GM06990 (cell line): ENCODE results near the gene TNPO3.
"Not testable (repeated sequence)": the region's sequence is repeated elsewhere in the genome, so short reads cannot be mapped to it uniquely, and the experiment has no call there.

Experiments
- DNase-seq: peaks from one replicate; pipeline ENCODE4 v3.0.0-alpha.2; 2011; ENCODE audit not compliant: insufficient read length; ENCODE audit errors: extremely low read depth
- H3K27me3 ChIP-seq: replicated peaks from 2 replicates; pipeline ENCODE4 v1.6.0; 2011; ENCODE audit warnings: low read length; ENCODE audit not compliant: control insufficient read depth, insufficient read depth
- H3K36me3 ChIP-seq: 2 replicates; pipeline ENCODE4 v1.5.1; 2011; ENCODE audit warnings: low read length; ENCODE audit not compliant: control insufficient read depth, insufficient read depth
- H3K4me3 ChIP-seq: replicated peaks from 2 replicates; pipeline ENCODE4 v1.5.1; 2011; ENCODE audit warnings: low read depth, mild to moderate bottlenecking, control low read depth, low read length
- TF ChIP-seq, protein P1 (sequence below): IDR thresholded peaks from 2 replicates; pipeline ENCODE4 v1.5.1; 2011; ENCODE audit warnings: low read length, control low read depth, mild to moderate bottlenecking, inconsistent platforms; ENCODE audit not compliant: insufficient read depth, poor library complexity, severe bottlenecking

TNPO3 gene

DNA sequence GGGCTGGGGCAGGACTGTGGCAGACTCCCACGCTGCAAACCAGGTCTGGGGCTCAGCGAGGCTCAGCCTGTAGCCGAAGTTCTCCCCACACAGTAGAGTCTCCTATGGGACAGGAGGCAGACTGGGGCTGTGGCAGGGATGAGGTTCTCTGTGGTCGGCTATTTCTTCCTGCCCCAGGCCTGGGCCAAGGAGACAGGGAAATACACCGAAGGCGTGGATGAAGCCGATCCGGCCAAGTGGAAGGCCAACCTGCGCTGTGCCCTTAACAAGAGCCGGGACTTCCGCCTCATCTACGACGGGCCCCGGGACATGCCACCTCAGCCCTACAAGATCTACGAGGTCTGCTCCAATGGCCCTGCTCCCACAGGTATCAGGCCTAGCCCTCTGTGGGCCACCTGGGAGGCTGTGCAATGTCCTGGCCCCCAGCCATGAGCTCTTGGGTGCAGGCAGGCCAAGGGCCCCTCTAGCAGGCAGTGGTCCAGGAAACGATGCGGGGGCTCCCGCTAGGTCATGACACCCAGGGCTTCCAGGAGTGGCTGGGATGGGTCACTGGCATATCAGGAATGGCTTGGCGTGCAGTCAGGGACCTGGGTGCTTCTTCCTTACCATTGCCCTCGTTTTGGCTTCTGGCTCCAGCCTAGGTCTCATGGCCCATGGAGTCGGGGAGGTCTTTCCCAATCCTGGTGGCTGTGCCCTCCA lies 109.1 kb downstream of the TNPO3 start:
- TF ChIP-seq, protein P1, sequence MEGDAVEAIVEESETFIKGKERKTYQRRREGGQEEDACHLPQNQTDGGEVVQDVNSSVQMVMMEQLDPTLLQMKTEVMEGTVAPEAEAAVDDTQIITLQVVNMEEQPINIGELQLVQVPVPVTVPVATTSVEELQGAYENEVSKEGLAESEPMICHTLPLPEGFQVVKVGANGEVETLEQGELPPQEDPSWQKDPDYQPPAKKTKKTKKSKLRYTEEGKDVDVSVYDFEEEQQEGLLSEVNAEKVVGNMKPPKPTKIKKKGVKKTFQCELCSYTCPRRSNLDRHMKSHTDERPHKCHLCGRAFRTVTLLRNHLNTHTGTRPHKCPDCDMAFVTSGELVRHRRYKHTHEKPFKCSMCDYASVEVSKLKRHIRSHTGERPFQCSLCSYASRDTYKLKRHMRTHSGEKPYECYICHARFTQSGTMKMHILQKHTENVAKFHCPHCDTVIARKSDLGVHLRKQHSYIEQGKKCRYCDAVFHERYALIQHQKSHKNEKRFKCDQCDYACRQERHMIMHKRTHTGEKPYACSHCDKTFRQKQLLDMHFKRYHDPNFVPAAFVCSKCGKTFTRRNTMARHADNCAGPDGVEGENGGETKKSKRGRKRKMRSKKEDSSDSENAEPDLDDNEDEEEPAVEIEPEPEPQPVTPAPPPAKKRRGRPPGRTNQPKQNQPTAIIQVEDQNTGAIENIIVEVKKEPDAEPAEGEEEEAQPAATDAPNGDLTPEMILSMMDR = no peak
- DNase-seq = no peak
- Histone ChIP-seq H3K4me3 (no peak overlapping the region), H3K27me3 (no peaks in the 10 kb centered on the region), H3K36me3 (peaks cover 49% of the 10 kb centered on the region)

DNA sequence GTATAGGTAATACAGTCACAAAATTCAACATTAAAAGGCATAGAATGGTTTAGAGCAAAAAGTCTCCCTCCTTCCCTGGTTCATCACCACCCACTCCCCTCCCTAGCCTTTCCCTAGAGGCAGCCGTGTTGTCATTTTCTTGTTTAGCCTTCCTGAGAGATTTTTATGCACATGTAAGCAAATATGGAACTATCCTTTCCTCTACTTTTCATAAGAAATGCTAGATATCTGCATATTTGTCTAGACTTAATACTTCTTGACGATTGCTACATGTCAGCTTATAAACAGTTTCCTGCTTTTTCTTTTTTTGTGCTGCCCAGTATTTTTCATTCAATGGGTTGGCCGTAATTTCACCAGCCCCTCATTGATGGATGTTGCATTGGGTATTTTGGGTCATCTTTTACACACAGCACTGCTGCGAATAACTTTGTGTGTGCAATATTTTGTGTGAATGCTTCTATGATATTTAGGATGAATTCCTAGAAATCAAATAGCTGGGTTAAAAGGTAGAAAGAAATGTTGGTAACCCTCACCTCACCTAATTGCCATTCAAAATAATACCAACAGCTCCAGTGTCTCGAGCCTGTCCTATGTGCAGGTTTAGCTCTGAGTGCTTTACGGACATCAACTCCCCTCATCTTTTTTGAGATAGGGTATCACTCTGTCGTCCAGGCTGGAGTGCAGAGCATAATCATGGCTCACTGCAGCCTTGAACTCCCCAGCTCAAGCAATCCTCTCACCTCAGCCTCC lies 110.2 kb downstream of the TNPO3 start:
- no peak for DNase-seq
- Histone ChIP-seq H3K4me3 (no peak overlapping the region), H3K36me3 (peaks cover 47% of the 10 kb centered on the region), H3K27me3 (no peaks in the 10 kb centered on the region)
- TF ChIP-seq, protein P1 = no peak

DNA sequence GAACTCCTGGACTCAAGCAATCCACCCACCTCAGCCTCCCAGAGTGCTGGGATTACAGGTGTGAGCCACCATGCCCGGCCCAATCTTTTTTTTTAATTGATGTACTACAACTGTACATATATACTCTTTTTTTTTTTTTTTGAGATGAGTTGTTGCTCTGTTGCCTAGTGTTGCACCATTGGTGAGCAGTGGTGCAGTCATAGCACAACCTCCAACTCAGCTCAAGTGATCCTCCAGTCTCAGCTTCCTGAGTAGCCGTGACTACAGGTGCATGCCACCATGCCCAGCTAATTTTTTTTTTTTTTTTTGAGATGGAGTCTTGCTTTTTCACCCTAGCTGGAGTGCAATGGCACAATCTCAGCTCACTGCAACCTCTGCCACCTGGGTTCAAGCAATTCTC lies 111.7 kb downstream of the TNPO3 start:
- DNase-seq, H3K27me3 ChIP-seq, H3K4me3 ChIP-seq: not testable (repeated sequence)
- H3K36me3 ChIP-seq = peaks cover 36% of the 10 kb centered on the region

GRCh38 chr7:128941946-128942526 lies 112.9 kb downstream of the TNPO3 start:
- H3K27me3 ChIP-seq = no peaks in the 10 kb centered on the region
- peak overlapping the region; percentile 90 for H3K4me3 ChIP-seq
- DNase-seq = no peak
- TF ChIP-seq, protein P1 = no peak
- peaks cover 27% of the 10 kb centered on the region for H3K36me3 ChIP-seq

DNA sequence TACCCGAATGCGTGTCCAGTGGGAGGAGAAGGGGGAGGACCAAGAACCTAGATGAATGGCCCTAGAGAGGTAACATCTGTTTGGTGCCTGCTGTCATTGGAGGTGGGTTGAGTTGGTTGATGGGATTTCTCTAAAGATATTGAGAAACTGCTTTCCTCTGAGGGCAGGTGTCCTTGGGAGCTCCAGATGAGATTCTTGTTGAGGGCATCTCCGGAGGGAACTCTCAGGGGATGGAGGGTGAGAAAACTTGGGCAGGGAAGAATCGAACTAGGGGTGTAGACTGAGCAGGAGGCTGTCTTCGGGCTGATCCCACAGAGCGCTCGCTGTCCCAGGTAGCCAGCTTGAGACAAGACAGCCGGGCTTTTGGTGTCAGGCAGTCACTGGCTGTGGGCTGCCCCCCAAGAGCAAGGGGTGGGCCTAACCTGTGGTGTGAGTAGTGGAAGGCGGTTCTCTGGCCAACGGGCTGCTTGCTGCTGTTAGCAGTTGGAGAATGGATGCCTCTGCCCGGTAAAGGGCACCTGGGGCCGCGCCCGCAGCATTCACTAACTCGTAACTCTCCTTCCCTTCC lies 113.5 kb downstream of the TNPO3 start:
- Histone ChIP-seq H3K4me3 (peak overlapping the region; percentile 90), H3K36me3 (peaks cover 20% of the 10 kb centered on the region), H3K27me3 (no peaks in the 10 kb centered on the region)
- TF ChIP-seq, protein P1 = no peak
- no peak for DNase-seq
